Stimulated activated CD8-positive, alpha-beta memory T cell treated with anti-CD3 and anti-CD28 coated beads, Interleukin-7, amount 100 ng/mL, for 1 hour (primary cell): Measurements from ENCODE around the gene EXOSC7.

Experiments used
- DNase-seq, 2 donors: peaks; one replicate each; pipeline ENCODE4 v3.0.0-alpha.2; 2020; ENCODE audit warnings: low read depth in 2 of 2

Gene EXOSC7

GRCh38 chr3:44993471-44994205 is 17.6 kb downstream of the EXOSC7 start:
- DNase-seq = no peak

GRCh38 chr3:44995142-44995770 is 19.2 kb downstream of the EXOSC7 start:
- DNase-seq = no peak

GRCh38 chr3:44996556-44996969 is 20.5 kb downstream of the EXOSC7 start:
- no peak for DNase-seq

GRCh38 chr3:44999782-45000181 is 23.7 kb downstream of the EXOSC7 start:
- DNase-seq = no peak

- no peak for DNase-seq
Observed at GRCh38 chr3:45000823-45001222, 24.8 kb downstream of the EXOSC7 start.

GRCh38 chr3:45001738-45002137 is 25.7 kb downstream of the EXOSC7 start:
- no peak for DNase-seq

GRCh38 chr3:45002139-45002660 is 26.2 kb downstream of the EXOSC7 start:
- DNase-seq = no peak

- DNase-seq = no peak
Observed at GRCh38 chr3:45002720-45003119, 26.7 kb downstream of the EXOSC7 start.

GRCh38 chr3:45003406-45003805 is 27.4 kb downstream of the EXOSC7 start:
- DNase-seq = no peak

- no peak for DNase-seq
Observed at GRCh38 chr3:45003859-45004258, 27.8 kb downstream of the EXOSC7 start.

GRCh38 chr3:45007091-45007490 is 31.0 kb downstream of the EXOSC7 start:
- no peak for DNase-seq

- no peak for DNase-seq
Observed at GRCh38 chr3:45008117-45008516, 32.1 kb downstream of the EXOSC7 start.

- no peak for DNase-seq
Observed at GRCh38 chr3:45009868-45010267, 33.8 kb downstream of the EXOSC7 start.

GRCh38 chr3:45010811-45011333 is 34.8 kb downstream of the EXOSC7 start:
- no peak for DNase-seq

- no peak for DNase-seq
Observed at GRCh38 chr3:45011756-45012508, 35.9 kb downstream of the EXOSC7 start.

GRCh38 chr3:45012577-45012976 is 36.5 kb downstream of the EXOSC7 start:
- DNase-seq = no peak

- no peak for DNase-seq
Observed at GRCh38 chr3:45016916-45017315, 40.9 kb downstream of the EXOSC7 start.

GRCh38 chr3:45017821-45018220 is 41.8 kb downstream of the EXOSC7 start:
- no peak for DNase-seq

- DNase-seq = no peak
Observed at GRCh38 chr3:45020534-45020933, 44.5 kb downstream of the EXOSC7 start.

- DNase-seq = no peak
Observed at GRCh38 chr3:45021524-45022297, 45.7 kb downstream of the EXOSC7 start.

GRCh38 chr3:45023675-45024074 is 47.6 kb downstream of the EXOSC7 start:
- no peak for DNase-seq
